ENCODE data around the gene SRM. TPM values are rescaled to one million over a fixed set of nuclear protein-coding genes. Genes with fewer than 3 reads are reported as not detected.
"Not testable (repeated sequence)": the region's sequence is repeated elsewhere in the genome, so short reads cannot be mapped to it uniquely, and the experiment has no call there.

Gene SRM
- polyA plus RNA-seq, 1 donor from 2014 or later = 22.9 TPM

DNA sequence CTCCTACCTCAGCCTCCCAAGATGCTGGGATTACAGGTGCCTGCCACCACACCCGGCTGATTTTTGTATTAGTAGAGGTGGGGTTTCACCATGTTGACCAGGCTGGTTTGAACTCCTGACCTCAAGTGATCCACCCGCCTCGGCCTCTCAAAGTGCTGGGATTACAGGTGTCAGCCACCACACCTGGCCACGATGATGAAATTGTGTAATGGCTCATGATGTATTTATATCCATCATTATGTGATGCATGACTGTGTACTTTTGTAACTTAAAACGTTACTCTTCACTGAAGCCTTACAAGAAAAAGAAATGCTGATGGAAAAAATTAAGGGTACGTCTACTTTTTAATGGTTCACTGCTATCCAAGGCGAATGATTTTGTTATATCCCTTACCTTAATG, 39.8 kb downstream of the SRM start:
- Histone ChIP-seq H3K4me3 (ENCODE audit: low read length) (no peak overlapping the region), H3K36me3 (ENCODE audit: insufficient read depth, low read length) (peaks cover 8% of the 10 kb centered on the region), H3K9me2 (ENCODE audit: insufficient read depth, low read length) (no peaks in the 10 kb centered on the region), H3F3A (ENCODE audit: insufficient read depth, low read length, poor library complexity, severe bottlenecking) (no peaks in the 10 kb centered on the region), H3K9me3 (ENCODE audit: low read length) (no peaks in the 10 kb centered on the region), H3K4me2 (ENCODE audit: low read length) (no peak overlapping the region), H2AFZ (ENCODE audit: low read depth, low read length) (no peak overlapping the region), H3K79me2 (replicated peaks; ENCODE audit: insufficient read depth, low read length) (peaks cover 7% of the 10 kb centered on the region), H4K20me1 (ENCODE audit: insufficient read depth) (peaks cover 8% of the 10 kb centered on the region), H3K9ac (ENCODE audit: low read length) (no peak overlapping the region), H3K27me3 (ENCODE audit: insufficient read depth, low read depth, low read length) (no peaks in the 10 kb centered on the region), H3K27ac (ENCODE audit: low read length) (no peak overlapping the region)
- TF ChIP-seq, protein P1, sequence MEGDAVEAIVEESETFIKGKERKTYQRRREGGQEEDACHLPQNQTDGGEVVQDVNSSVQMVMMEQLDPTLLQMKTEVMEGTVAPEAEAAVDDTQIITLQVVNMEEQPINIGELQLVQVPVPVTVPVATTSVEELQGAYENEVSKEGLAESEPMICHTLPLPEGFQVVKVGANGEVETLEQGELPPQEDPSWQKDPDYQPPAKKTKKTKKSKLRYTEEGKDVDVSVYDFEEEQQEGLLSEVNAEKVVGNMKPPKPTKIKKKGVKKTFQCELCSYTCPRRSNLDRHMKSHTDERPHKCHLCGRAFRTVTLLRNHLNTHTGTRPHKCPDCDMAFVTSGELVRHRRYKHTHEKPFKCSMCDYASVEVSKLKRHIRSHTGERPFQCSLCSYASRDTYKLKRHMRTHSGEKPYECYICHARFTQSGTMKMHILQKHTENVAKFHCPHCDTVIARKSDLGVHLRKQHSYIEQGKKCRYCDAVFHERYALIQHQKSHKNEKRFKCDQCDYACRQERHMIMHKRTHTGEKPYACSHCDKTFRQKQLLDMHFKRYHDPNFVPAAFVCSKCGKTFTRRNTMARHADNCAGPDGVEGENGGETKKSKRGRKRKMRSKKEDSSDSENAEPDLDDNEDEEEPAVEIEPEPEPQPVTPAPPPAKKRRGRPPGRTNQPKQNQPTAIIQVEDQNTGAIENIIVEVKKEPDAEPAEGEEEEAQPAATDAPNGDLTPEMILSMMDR (IDR thresholded peaks at IDR 0.05; ENCODE audit: poor library complexity, severe bottlenecking) = no peak
- TF ChIP-seq EZH2 (IDR thresholded peaks at IDR 0.05; ENCODE audit: borderline replicate concordance, insufficient read depth, low read length, poor library complexity, severe bottlenecking) (no peak), EP300 (conservative IDR thresholded peaks at IDR 0.05; ENCODE audit: poor library complexity, severe bottlenecking) (no peak), POLR2AphosphoS5 (IDR thresholded peaks at IDR 0.05) (no peak), MXI1 (conservative IDR thresholded peaks at IDR 0.05; ENCODE audit: poor library complexity, severe bottlenecking) (no peak), TAF1 (IDR thresholded peaks at IDR 0.05; ENCODE audit: low read depth) (no peak), SMC3 (conservative IDR thresholded peaks at IDR 0.05; ENCODE audit: poor library complexity) (no peak), RAD21 (conservative IDR thresholded peaks at IDR 0.05) (no peak)
- TF ChIP-seq, protein P2, sequence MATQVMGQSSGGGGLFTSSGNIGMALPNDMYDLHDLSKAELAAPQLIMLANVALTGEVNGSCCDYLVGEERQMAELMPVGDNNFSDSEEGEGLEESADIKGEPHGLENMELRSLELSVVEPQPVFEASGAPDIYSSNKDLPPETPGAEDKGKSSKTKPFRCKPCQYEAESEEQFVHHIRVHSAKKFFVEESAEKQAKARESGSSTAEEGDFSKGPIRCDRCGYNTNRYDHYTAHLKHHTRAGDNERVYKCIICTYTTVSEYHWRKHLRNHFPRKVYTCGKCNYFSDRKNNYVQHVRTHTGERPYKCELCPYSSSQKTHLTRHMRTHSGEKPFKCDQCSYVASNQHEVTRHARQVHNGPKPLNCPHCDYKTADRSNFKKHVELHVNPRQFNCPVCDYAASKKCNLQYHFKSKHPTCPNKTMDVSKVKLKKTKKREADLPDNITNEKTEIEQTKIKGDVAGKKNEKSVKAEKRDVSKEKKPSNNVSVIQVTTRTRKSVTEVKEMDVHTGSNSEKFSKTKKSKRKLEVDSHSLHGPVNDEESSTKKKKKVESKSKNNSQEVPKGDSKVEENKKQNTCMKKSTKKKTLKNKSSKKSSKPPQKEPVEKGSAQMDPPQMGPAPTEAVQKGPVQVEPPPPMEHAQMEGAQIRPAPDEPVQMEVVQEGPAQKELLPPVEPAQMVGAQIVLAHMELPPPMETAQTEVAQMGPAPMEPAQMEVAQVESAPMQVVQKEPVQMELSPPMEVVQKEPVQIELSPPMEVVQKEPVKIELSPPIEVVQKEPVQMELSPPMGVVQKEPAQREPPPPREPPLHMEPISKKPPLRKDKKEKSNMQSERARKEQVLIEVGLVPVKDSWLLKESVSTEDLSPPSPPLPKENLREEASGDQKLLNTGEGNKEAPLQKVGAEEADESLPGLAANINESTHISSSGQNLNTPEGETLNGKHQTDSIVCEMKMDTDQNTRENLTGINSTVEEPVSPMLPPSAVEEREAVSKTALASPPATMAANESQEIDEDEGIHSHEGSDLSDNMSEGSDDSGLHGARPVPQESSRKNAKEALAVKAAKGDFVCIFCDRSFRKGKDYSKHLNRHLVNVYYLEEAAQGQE (IDR thresholded peaks at IDR 0.05; ENCODE audit: borderline replicate concordance) = no peak

DNA sequence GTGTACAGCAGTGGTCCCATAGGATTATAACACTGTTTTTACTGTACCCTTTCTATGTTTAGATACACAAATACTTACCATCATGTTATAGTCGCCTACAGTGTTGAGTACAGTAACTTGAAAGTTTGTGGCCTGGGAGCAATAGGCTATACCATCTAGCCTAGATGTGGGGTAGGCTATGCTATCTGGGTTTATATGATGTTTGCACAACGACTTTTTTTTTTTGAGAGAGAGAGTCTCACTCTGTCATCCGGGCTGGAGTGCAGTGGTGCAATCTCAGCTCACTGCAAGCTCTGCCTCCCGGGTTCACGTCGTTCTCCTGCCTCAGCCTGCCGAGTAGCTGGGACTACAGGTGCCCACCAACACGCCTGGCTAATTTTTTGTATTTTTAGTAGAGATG, 40.5 kb downstream of the SRM start:
- not testable (repeated sequence) for H3K9me2 ChIP-seq (ENCODE audit: insufficient read depth, low read length); H3F3A ChIP-seq (ENCODE audit: insufficient read depth, low read length, poor library complexity, severe bottlenecking); H3K9me3 ChIP-seq (ENCODE audit: low read length); H3K4me3 ChIP-seq (ENCODE audit: low read length); H2AFZ ChIP-seq (ENCODE audit: low read depth, low read length); H3K4me2 ChIP-seq (ENCODE audit: low read length); H4K20me1 ChIP-seq (ENCODE audit: insufficient read depth); H3K79me2 ChIP-seq (replicated peaks; ENCODE audit: insufficient read depth, low read length); H3K27me3 ChIP-seq (ENCODE audit: insufficient read depth, low read depth, low read length); H3K27ac ChIP-seq (ENCODE audit: low read length); H3K9ac ChIP-seq (ENCODE audit: low read length); H3K36me3 ChIP-seq (ENCODE audit: insufficient read depth, low read length)

DNA sequence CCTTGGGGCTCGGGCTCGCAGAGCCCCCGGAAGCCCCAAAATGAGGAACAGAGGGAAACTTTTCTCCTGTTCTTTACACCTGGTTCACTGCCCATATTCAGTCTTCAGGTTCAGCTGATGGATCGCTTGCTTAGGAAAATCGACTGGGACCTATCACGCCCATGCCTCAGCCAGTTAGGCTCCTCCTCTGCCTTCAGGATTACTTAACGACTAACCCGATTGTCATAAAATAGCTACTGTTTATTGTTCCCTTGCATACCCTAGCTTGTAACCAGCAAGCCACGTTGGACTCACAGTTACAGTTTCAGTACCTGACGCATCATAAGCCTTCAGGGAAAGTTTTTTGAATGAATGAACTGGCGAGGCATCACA, 46.7 kb downstream of the SRM start:
- Histone ChIP-seq H3F3A (ENCODE audit: insufficient read depth, low read length, poor library complexity, severe bottlenecking) (no peaks in the 10 kb centered on the region), H3K9me3 (ENCODE audit: low read length) (no peaks in the 10 kb centered on the region), H3K36me3 (ENCODE audit: insufficient read depth, low read length) (no peaks in the 10 kb centered on the region), H2AFZ (ENCODE audit: low read depth, low read length) (peak overlapping the region; percentile 91), H3K9me2 (ENCODE audit: insufficient read depth, low read length) (no peaks in the 10 kb centered on the region), H3K27ac (ENCODE audit: low read length) (peak overlapping the region; percentile 92), H3K9ac (ENCODE audit: low read length) (peak overlapping the region; percentile 97), H4K20me1 (ENCODE audit: insufficient read depth) (no peaks in the 10 kb centered on the region), H3K79me2 (replicated peaks; ENCODE audit: insufficient read depth, low read length) (peaks cover 22% of the 10 kb centered on the region), H3K4me2 (ENCODE audit: low read length) (peak overlapping the region; percentile 90), H3K27me3 (ENCODE audit: insufficient read depth, low read depth, low read length) (no peaks in the 10 kb centered on the region), H3K4me3 (ENCODE audit: low read length) (peak overlapping the region; percentile 93)
- TF ChIP-seq, protein P2 (IDR thresholded peaks at IDR 0.05; ENCODE audit: borderline replicate concordance) = no peak
- TF ChIP-seq, protein P1 (IDR thresholded peaks at IDR 0.05; ENCODE audit: poor library complexity, severe bottlenecking) = no peak
- TF ChIP-seq RAD21 (conservative IDR thresholded peaks at IDR 0.05) = no peak
- no peak for TF ChIP-seq EP300 (conservative IDR thresholded peaks at IDR 0.05; ENCODE audit: poor library complexity, severe bottlenecking)
- TF ChIP-seq TAF1 (IDR thresholded peaks at IDR 0.05; ENCODE audit: low read depth) = no peak
- TF ChIP-seq POLR2AphosphoS5 (IDR thresholded peaks at IDR 0.05) = no peak
- no peak for TF ChIP-seq SMC3 (conservative IDR thresholded peaks at IDR 0.05; ENCODE audit: poor library complexity)
- no peak for TF ChIP-seq EZH2 (IDR thresholded peaks at IDR 0.05; ENCODE audit: borderline replicate concordance, insufficient read depth, low read length, poor library complexity, severe bottlenecking)

All from neural cell (in vitro differentiated cells).